H1 (cell line): Measurements from ENCODE around the gene DAP. TPM values are rescaled to one million over a fixed set of nuclear protein-coding genes. Genes with fewer than 3 reads are reported as not detected.

Source experiments
- HDAC6 ChIP-seq: IDR thresholded peaks from one replicate; pipeline ENCODE4 v1.7.1; 2012; ENCODE audit warnings: low read depth, mild to moderate bottlenecking, inconsistent platforms, low read length, moderate library complexity
- TAF1 ChIP-seq: IDR thresholded peaks from 2 replicates; pipeline ENCODE4 v1.6.1; 2011; ENCODE audit warnings: mild to moderate bottlenecking, low read depth, low read length
- TAF7 ChIP-seq: optimal IDR thresholded peaks from 2 replicates; pipeline ENCODE3; 2011; ENCODE audit warnings: low read depth, mild to moderate bottlenecking, inconsistent platforms, low read length, moderate library complexity, borderline replicate concordance
- polyA plus RNA-seq, 7 experiments: library from polyadenylated mRNA; depleted of rRNA in 3 of 7; stranded (reverse) in 5 of 7; unstranded in 2 of 7; fragments of >200 nt in 5 of 7; fragments of 200-250 nt in 2 of 7; gene quantifications; 1 replicate in 5 of 7; 2 replicates in 1 of 7; 4 replicates in 1 of 7; pipeline versions ENCODE4 v1.2.1 to v1.2.3, GENCODE V29; 2011 to 2013; ENCODE audit warnings: missing spikeins in 2 of 7, mixed read lengths in 2 of 7
- total RNA-seq: library from RNA; stranded (reverse); fragmentation: NEBNext Ultra II Directional; extraction: Animal tissue kit (Norgen Biotek cat#: 25700); gene quantifications from 2 replicates; pipeline ENCODE4 v1.2.1, GENCODE V29; 2021

Gene DAP
- total and polyA plus RNA-seq, 2 of the 8 experiments (the other 6 are each of a cell fraction or from before 2014, with no cell fraction given): 26.2 to 44.4 TPM

- TF ChIP-seq TAF7 (no peak), TAF1 (no peak), HDAC6 (no peak)
These were observed 55.9 kb downstream of the DAP start (continued) for GRCh38 chr5:10704949-10705621.
